GM12878 (cell line): ENCODE data around the gene GMCL1. TPM values are rescaled to one million over a fixed set of nuclear protein-coding genes. Genes with fewer than 3 reads are reported as not detected.

Experiments used
- ATAC-seq: fragments of 200-7000 bp; cut with Tn5 transposase; 3 replicates; pipeline ENCODE4 v1.9.1; 2020; ENCODE audit warnings: mild to moderate bottlenecking, moderate library complexity
- BruUV-seq: library from RNA; stranded (reverse); fragments of 400-500 nt; replicated peaks from 2 replicates; lab custom pipeline; 2021; lab: Mats Ljungman, UMichigan
- CTCF ChIA-PET: fragments of 300-600 bp; sonication (Branson Sonifier 250); formaldehyde crosslinking; extraction: SDS; loops from one replicate; lab custom pipeline; 2021; ENCODE audit warnings: inconsistent platforms; lab: Yijun Ruan, JAX
- POLR2A ChIA-PET: fragments of 350-600 bp; formaldehyde crosslinking; extraction: SDS; loops from one replicate; lab custom pipeline; 2021; ENCODE audit warnings: inconsistent platforms; lab: Charles Lee
- RAD21 ChIA-PET: fragments of 300-600 bp; sonication (Branson Sonifier 250); formaldehyde crosslinking; loops from one replicate; lab custom pipeline; 2023; ENCODE audit warnings: antibody characterized with exemption; ENCODE audit not compliant: unreplicated experiment; lab: Charles Lee
- SMC1A ChIA-PET: fragments of 300-600 bp; sonication (Branson Sonifier 250); formaldehyde crosslinking; loops from one replicate; lab custom pipeline; 2023; ENCODE audit not compliant: unreplicated experiment, uncharacterized antibody; lab: Charles Lee
- DNase-seq: peaks from one replicate; pipeline ENCODE4 v3.0.0-alpha.2; 2011; ENCODE audit warnings: low read depth, low spot score
- FAIRE-seq: peaks from 3 replicates; lab custom pipeline; 2011; peaks lifted over from hg19 to GRCh38; lab: Jason Lieb, UNC
- H2AFZ ChIP-seq: 2 replicates; pipeline ENCODE4 v1.6.0; 2011; ENCODE audit warnings: low read depth, low read length, control low read depth; ENCODE audit not compliant: control insufficient read depth
- H3K27ac ChIP-seq: 2 replicates; pipeline ENCODE4 v1.5.1; 2011; ENCODE audit warnings: control low read depth; ENCODE audit not compliant: control insufficient read depth, insufficient read depth
- H3K27me3 ChIP-seq, 2 experiments: replicated peaks in 1 of 2; 2 replicates each; pipeline versions ENCODE4 v1.6.0 to v1.6.1; 2011; ENCODE audit warnings: low read length in 1 of 2; ENCODE audit not compliant: control insufficient read depth in 2 of 2, insufficient read depth in 2 of 2
- H3K36me3 ChIP-seq, 2 experiments: 2 replicates each; pipeline ENCODE4 v1.5.1; 2011; ENCODE audit warnings: low read length in 1 of 2; ENCODE audit not compliant: control insufficient read depth in 2 of 2, insufficient read depth in 2 of 2
- H3K4me1 ChIP-seq: 2 replicates; pipeline ENCODE4 v1.6.1; 2011; ENCODE audit warnings: mild to moderate bottlenecking, low read length, moderate library complexity, mixed read lengths; ENCODE audit not compliant: control insufficient read depth, insufficient read depth
- H3K4me2 ChIP-seq: 2 replicates; pipeline ENCODE4 v1.6.0; 2011; ENCODE audit warnings: control low read depth; ENCODE audit not compliant: control insufficient read depth, insufficient read depth
- H3K4me3 ChIP-seq: fragments of 200-600 bp; sonication (generic); 2 replicates; pipeline ENCODE4 v1.5.1; 2016
- H3K79me2 ChIP-seq: 2 replicates; pipeline ENCODE4 v1.6.0; 2011; ENCODE audit warnings: low read length; ENCODE audit not compliant: control insufficient read depth, insufficient read depth
- H3K9ac ChIP-seq: 2 replicates; pipeline ENCODE4 v1.8.0; 2011; ENCODE audit warnings: low read length, control low read depth, mixed read lengths; ENCODE audit not compliant: control insufficient read depth, insufficient read depth
- H3K9me3 ChIP-seq: replicated peaks from 3 replicates; pipeline ENCODE4 v1.5.1; 2011; ENCODE audit warnings: mild to moderate bottlenecking, low read length; ENCODE audit not compliant: control insufficient read depth, insufficient read depth
- H4K20me1 ChIP-seq: 2 replicates; pipeline ENCODE4 v1.6.0; 2011; ENCODE audit not compliant: control insufficient read depth, insufficient read depth
- ETV6 ChIP-seq, 2 experiments: fragments of 450-650 bp in 1 of 2; IDR thresholded peaks in 1 of 2; conservative IDR thresholded peaks in 1 of 2; 2 replicates each; pipeline ENCODE4 v1.6.1; 2014; ENCODE audit warnings: antibody characterized with exemption in 1 of 2, borderline replicate concordance in 1 of 2, low read depth in 1 of 2, mild to moderate bottlenecking in 1 of 2, moderate library complexity in 1 of 2
- GATAD2B ChIP-seq: fragments of 450-650 bp; conservative IDR thresholded peaks from 2 replicates; pipeline ENCODE4 v1.6.1; 2017; ENCODE audit warnings: low read depth, mild to moderate bottlenecking, moderate library complexity
- JUND ChIP-seq: IDR thresholded peaks from 2 replicates; pipeline ENCODE4 v1.6.1; 2012; ENCODE audit warnings: low read depth, mild to moderate bottlenecking, low read length, improper control_type of control experiment, moderate library complexity
- NBN ChIP-seq: fragments of 450-650 bp; IDR thresholded peaks from 2 replicates; pipeline ENCODE4 v1.6.1; 2016
- NFXL1 ChIP-seq: fragments of 450-650 bp; IDR thresholded peaks from 2 replicates; pipeline ENCODE4 v1.6.1; 2017; ENCODE audit warnings: antibody characterized with exemption, mild to moderate bottlenecking, borderline replicate concordance
- NR2F1 ChIP-seq: fragments of 450-650 bp; conservative IDR thresholded peaks from 2 replicates; pipeline ENCODE4 v1.6.1; 2017; ENCODE audit warnings: mild to moderate bottlenecking
- TAF1 ChIP-seq: IDR thresholded peaks from 2 replicates; pipeline ENCODE4 v1.6.1; 2011; ENCODE audit warnings: mild to moderate bottlenecking, low read depth, low read length, borderline replicate concordance
- TBL1XR1 ChIP-seq: IDR thresholded peaks from 2 replicates; pipeline ENCODE4 v1.6.1; 2012; ENCODE audit warnings: low read depth, low read length, improper control_type of control experiment
- WGBS: methylation state at CpG from one replicate; pipeline ENCODE4 v1.1.6; 2016; ENCODE audit warnings: low lambda C conversion rate; ENCODE audit not compliant: insufficient replicate concordance, insufficient coverage; ENCODE audit errors: missing lambda C conversion rate; 5-methylcytosine and 5-hydroxymethylcytosine counted together
- in situ Hi-C: fragments of 300-500 bp; cut with MboI; formaldehyde crosslinking; loops from 9 replicates; pipeline ENCODE4 v1.14.3; 2018; ENCODE audit warnings: mixed read lengths
- intact Hi-C: fragments of 100-400 bp; cut with micrococcal nuclease; formaldehyde crosslinking; loops from one replicate; pipeline ENCODE4 v1.14.2; 2022; ENCODE audit not compliant: unreplicated experiment
- polyA plus RNA-seq, 11 experiments: library from polyadenylated mRNA; depleted of rRNA in 4 of 11; unstranded in 6 of 11; stranded (reverse) in 5 of 11; fragments of >200 nt; fragmentation: Nextera tagmentation in 4 of 11; fragmentation: Illumina TruSeq in 1 of 11; extraction: Ambion mirVana in 4 of 11; extraction: Trizol in 1 of 11; gene quantifications; 1 replicate in 1 of 11; 2 replicates in 10 of 11; pipeline versions ENCODE4 v1.2.1 to v1.2.3, GENCODE V29; 2011 to 2016; ENCODE audit warnings: inconsistent platforms in 2 of 11, missing spikeins in 2 of 11, low read depth in 1 of 11
- total RNA-seq, 4 experiments: library from RNA; depleted of rRNA in 3 of 4; stranded (reverse); fragments of >200 nt in 3 of 4; fragmentation: Illumina TruSeq in 1 of 4; extraction: Trizol in 1 of 4; gene quantifications; 2 replicates each; pipeline versions ENCODE4 v1.2.1 to v1.2.3, GENCODE V29; 2013 to 2021

The GMCL1 gene
- total and polyA plus RNA-seq, 10 of the 15 experiments (the other 5 are each of a cell fraction or from before 2014, with no cell fraction given): 3.7 to 21.4 (median 12.3) TPM

- Histone ChIP-seq H3K27me3 (no peaks in the 10 kb centered on the region), H4K20me1 (no peaks in the 10 kb centered on the region), H3K4me2 (no peak overlapping the region), H3K4me3 (no peak overlapping the region), H3K36me3 (no peaks in the 10 kb centered on the region), H3K9me3 (peaks cover 3% of the 10 kb centered on the region), H3K27ac (peak overlapping the region; percentile 42; the same call in 1 of the 2 replicates), H3K9ac (no peak overlapping the region), H3K4me1 (peaks cover 17% of the 10 kb centered on the region), H3K79me2 (no peaks in the 10 kb centered on the region), H2AFZ (no peak overlapping the region)
- ChIA-PET RAD21 (interaction anchor here (0.9 to 2.4 kb wide), 11 partner anchors 9 to 220 kb away, joined by 3 to 13 read pairs (median 5); no protein-coding TSS in a partner anchor), CTCF (interaction anchor here (1.0 to 2.2 kb wide), 6 partner anchors 9 to 56 kb away, joined by 3 to 10 read pairs (median 6); no protein-coding TSS in a partner anchor), POLR2A (interaction anchor here (1.0 to 2.8 kb wide), 11 partner anchors 8 to 55 kb away, joined by 3 to 15 read pairs (median 6); no protein-coding TSS in a partner anchor), SMC1A (interaction anchor here (0.8 to 3.5 kb wide), 24 partner anchors 8 to 57 kb away, joined by 3 to 27 read pairs (median 5); partner anchors contain the start of gene ANXA4)
- ATAC-seq (peak; percentile 59), DNase-seq (no peak), FAIRE-seq (no peak)
- no peak for TF ChIP-seq TAF1
- TF ChIP-seq NR2F1: no peak
- 0 out of 2 replicates have a peak, but pooled peaks have one; percentile 31 for TF ChIP-seq NBN
- TF ChIP-seq GATAD2B: no peak
- no peak for TF ChIP-seq NFXL1
- no peak for TF ChIP-seq JUND
- no peak for TF ChIP-seq TBL1XR1
- TF ChIP-seq ETV6 (conservative IDR thresholded peaks at IDR 0.05 in 1 of 2, IDR thresholded peaks at IDR 0.05 in 1 of 2; ENCODE audit: borderline replicate concordance in 1 of 2, low read depth in 1 of 2): no peak
- 96% methylated on average over 5 of the region's 5 CpGs for WGBS
- in situ Hi-C loops: no loop called here
- no TSS peak for BruUV-seq
- intact Hi-C loops: no loop called here
These were observed 48.5 kb upstream of the GMCL1 start for GRCh38 chr2:69780921-69781320.
